Breast epithelium (tissue), 3 donors: ENCODE measurements around the gene BCL2.

ENCODE experiments used
- POLR2A ChIP-seq: fragments of 450-650 bp; IDR thresholded peaks from one replicate; pipeline ENCODE4 v1.6.1; 2016; ENCODE audit warnings: antibody characterized with exemption, mild to moderate bottlenecking, moderate library complexity
- POLR2AphosphoS5 ChIP-seq, 3 donors: sonication (generic); formaldehyde crosslinking; IDR thresholded peaks; one replicate each; pipeline ENCODE4 v1.6.1; 2017; ENCODE audit warnings: antibody characterized with exemption in 3 of 3
- TF ChIP-seq, protein P1 (sequence below), 3 donors: fragments of 450-650 bp; IDR thresholded peaks; one replicate each; pipeline ENCODE4 v1.5.1; 2016 to 2017; ENCODE audit warnings: antibody characterized with exemption in 3 of 3, mild to moderate bottlenecking in 3 of 3, moderate library complexity in 3 of 3

DNA sequence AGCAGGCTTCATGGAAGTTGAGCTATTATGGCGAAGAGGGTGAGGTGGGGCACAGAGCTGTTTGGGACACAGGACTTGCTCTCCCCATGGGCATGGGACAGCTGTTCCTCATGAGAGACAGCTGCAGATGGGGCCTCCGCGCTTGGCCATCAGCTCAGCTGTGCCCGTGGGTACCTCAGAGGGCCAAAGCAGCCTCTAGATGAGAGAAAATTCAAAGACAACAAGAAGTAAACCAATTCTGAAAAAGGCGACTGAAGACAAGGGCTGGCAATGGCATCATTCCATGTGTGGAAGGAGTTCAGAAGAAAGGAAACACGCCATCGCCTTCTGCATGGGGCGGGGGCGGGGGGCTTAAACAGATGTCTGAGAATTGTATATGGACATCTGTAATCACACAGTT, 136.2 kb downstream of the BCL2 start:
- TF ChIP-seq, protein P1, sequence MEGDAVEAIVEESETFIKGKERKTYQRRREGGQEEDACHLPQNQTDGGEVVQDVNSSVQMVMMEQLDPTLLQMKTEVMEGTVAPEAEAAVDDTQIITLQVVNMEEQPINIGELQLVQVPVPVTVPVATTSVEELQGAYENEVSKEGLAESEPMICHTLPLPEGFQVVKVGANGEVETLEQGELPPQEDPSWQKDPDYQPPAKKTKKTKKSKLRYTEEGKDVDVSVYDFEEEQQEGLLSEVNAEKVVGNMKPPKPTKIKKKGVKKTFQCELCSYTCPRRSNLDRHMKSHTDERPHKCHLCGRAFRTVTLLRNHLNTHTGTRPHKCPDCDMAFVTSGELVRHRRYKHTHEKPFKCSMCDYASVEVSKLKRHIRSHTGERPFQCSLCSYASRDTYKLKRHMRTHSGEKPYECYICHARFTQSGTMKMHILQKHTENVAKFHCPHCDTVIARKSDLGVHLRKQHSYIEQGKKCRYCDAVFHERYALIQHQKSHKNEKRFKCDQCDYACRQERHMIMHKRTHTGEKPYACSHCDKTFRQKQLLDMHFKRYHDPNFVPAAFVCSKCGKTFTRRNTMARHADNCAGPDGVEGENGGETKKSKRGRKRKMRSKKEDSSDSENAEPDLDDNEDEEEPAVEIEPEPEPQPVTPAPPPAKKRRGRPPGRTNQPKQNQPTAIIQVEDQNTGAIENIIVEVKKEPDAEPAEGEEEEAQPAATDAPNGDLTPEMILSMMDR (IDR thresholded peaks at IDR 0.05) = no peak
- TF ChIP-seq POLR2AphosphoS5 (IDR thresholded peaks at IDR 0.05) (no peak), POLR2A (no peak)
